PC-9 (cell line): Measurements from ENCODE around the gene BICC1.

Experiments
- CTCF ChIP-seq: fragments of 200-600 bp; sonication (generic); conservative IDR thresholded peaks from 2 replicates; pipeline ENCODE4 v1.6.1; 2017; ENCODE audit warnings: mixed run types, antibody characterized with exemption, mild to moderate bottlenecking, moderate library complexity
- EZH2 ChIP-seq: fragments of 200-600 bp; sonication (generic); IDR thresholded peaks from 2 replicates; pipeline ENCODE4 v1.8.0; 2017; ENCODE audit warnings: antibody characterized with exemption, low read depth

GRCh38 chr10:58575491-58575890, 62.8 kb downstream of the BICC1 start:
- TF ChIP-seq CTCF (no peak), EZH2 (no peak)
